Measurements from ENCODE around the gene CCDC28A. TPM values are rescaled to one million over a fixed set of nuclear protein-coding genes. Genes with fewer than 3 reads are reported as not detected.

The CCDC28A gene
- total RNA-seq (2012; rRNA removed): 6.8 and 8.9 TPM in 2 replicates
- 6.4 and 8.0 TPM in 2 replicates for polyA plus RNA-seq (2012; rRNA removed)
- polyA plus RNA-seq (2012; cell fraction: cytosol; rRNA removed): 2.1 and 3.1 TPM in 2 replicates
- 0.92 and 7.8 TPM in 2 replicates for polyA plus RNA-seq (2012; cell fraction: nucleus; rRNA removed; ENCODE audit: low replicate concordance)
- Bru-seq, nascent RNA: percentile 57 among the genes with signal in this experiment
- BruChase-seq, experiment 1, labeled RNA remaining after a 6-hour chase: percentile 63 among the genes with signal in this experiment
- BruChase-seq, experiment 2, labeled RNA remaining after a 2-hour chase: percentile 61 among the genes with signal in this experiment
- long read RNA-seq, transcript CCDC28A-202 (6 exons, 1,505 nt): major isoform, 9 of 12 reads
- long read RNA-seq, partial matches to known transcripts: 0 of 12 reads
- long read RNA-seq, other reads (novel, unspliced or antisense): 3 of 12 reads

- Histone ChIP-seq H4K20me1 (ENCODE audit: insufficient read depth, low read length) (no peaks in the 10 kb centered on the region), H3K36me3 (ENCODE audit: control insufficient read depth, insufficient read depth, low read length) (no peaks in the 10 kb centered on the region), H3K56ac (ENCODE audit: extremely low read depth, insufficient read depth, low read length) (peak within 1 kb of the TSS; percentile 98), H2AK9ac (replicated peaks; ENCODE audit: low read depth, low read length, poor library complexity) (peak within 1 kb of the TSS; percentile 91), H3K4me3 (ENCODE audit: insufficient read depth, low read depth, low read length) (peak within 1 kb of the TSS; percentile 85), H2BK15ac (ENCODE audit: low read depth, low read length) (peak within 1 kb of the TSS; percentile 100; the same call in 2 of the 3 replicates), H3K4me1 (ENCODE audit: control insufficient read depth, insufficient read depth, low read length) (no peaks in the 10 kb centered on the region), H2AFZ (replicated peaks; ENCODE audit: low read length, poor library complexity) (peak within 1 kb of the TSS; percentile 99), H3K18ac (ENCODE audit: low read depth, low read length) (peak within 1 kb of the TSS; percentile 100), H4K5ac (ENCODE audit: low read depth, low read length) (peak within 1 kb of the TSS; percentile 99), H3K9ac (ENCODE audit: low read depth, low read length) (peak within 1 kb of the TSS; percentile 98), H3K23ac (ENCODE audit: low read depth, low read length) (peak within 1 kb of the TSS; percentile 100), H2BK120ac (ENCODE audit: low read depth, low read length) (peak within 1 kb of the TSS; percentile 100), H4K91ac (ENCODE audit: insufficient read depth, low read depth, low read length) (peak within 1 kb of the TSS; percentile 100), H2BK5ac (ENCODE audit: low read depth, low read length, poor library complexity, severe bottlenecking) (peak within 1 kb of the TSS; percentile 99), H3K4ac (ENCODE audit: low read depth, low read length) (peak within 1 kb of the TSS; percentile 100), H4K8ac (ENCODE audit: low read depth in 2 of 2, low read length in 2 of 2) (peak within 1 kb of the TSS; percentile 95 to 100), H3K79me1 (ENCODE audit: low read depth in 1 of 2, low read length in 2 of 2) (peaks cover 8 to 16% of the 10 kb centered on the region in 2 experiments; a peak in 3 of 4 replicates), H3K27ac (ENCODE audit: insufficient read depth, low read length) (peak within 1 kb of the TSS; percentile 98), H2BK20ac (ENCODE audit: low read depth, low read length) (peak within 1 kb of the TSS; percentile 99), H3K9me1 (ENCODE audit: insufficient read depth, low read length) (no peaks in the 10 kb centered on the region), H3K27me3 (ENCODE audit: control insufficient read depth, insufficient read depth, low read length) (no peaks in the 10 kb centered on the region), H3K14ac (replicated peaks; ENCODE audit: low read depth, low read length) (peak within 1 kb of the TSS; percentile 100), H3K9me3 (ENCODE audit: control insufficient read depth, insufficient read depth, low read length) (no peaks in the 10 kb centered on the region), H2AK5ac (ENCODE audit: low read depth, low read length) (peak within 1 kb of the TSS; percentile 72; the same call in 1 of the 2 replicates), H3K4me2 (ENCODE audit: low read depth, low read length) (peak within 1 kb of the TSS; percentile 76)
- ChIA-PET CTCF (no interaction called here), POLR2A (ENCODE audit: unreplicated experiment) (no interaction called here)
- dilution Hi-C loops (cut with HindIII; ENCODE audit: low sequenced_read_pairs, unreplicated experiment) (no loop called here), intact Hi-C loops (cut with micrococcal nuclease) (no loop called here), in situ Hi-C loops (cut with MboI; ENCODE audit: low sequenced_read_pairs) (loop anchor here (5.0 kb wide), 1 partner anchor 181 kb away; no protein-coding TSS in a partner anchor)
- DNase-seq: peak; percentile 94
- ATAC-seq (ENCODE audit: low read depth): peak; percentile 95
- no TSS peak for BruUV-seq (replicated peaks)
- WGBS, 2 experiments (ENCODE audit: extremely low coverage in 2 of 2, insufficient read length in 1 of 2): 0% methylated on average over 7 of the region's 47 CpGs; no CpG with 5 or more reads in 1 of the 2 experiments
- TF ChIP-seq CHD1 (IDR thresholded peaks at IDR 0.05; ENCODE audit: low read depth, low read length) (no peak), RAD21 (IDR thresholded peaks at IDR 0.05; ENCODE audit: low read length) (0 out of 2 replicates have a peak, but pooled peaks have one; percentile 10), ELK1 (IDR thresholded peaks at IDR 0.05; ENCODE audit: borderline replicate concordance, low read depth, low read length) (no peak), MXI1 (IDR thresholded peaks at IDR 0.05; ENCODE audit: borderline replicate concordance, low read depth, low read length) (peak; percentile 77), MAFK (IDR thresholded peaks at IDR 0.05; ENCODE audit: low read depth, low read length) (no peak), USF2 (IDR thresholded peaks at IDR 0.05; ENCODE audit: low read depth, low read length) (no peak), BHLHE40 (IDR thresholded peaks at IDR 0.05; ENCODE audit: low read depth, low read length) (no peak), POLR2A (IDR thresholded peaks at IDR 0.05; ENCODE audit: low read depth, low read length) (peak; percentile 77), MAZ (IDR thresholded peaks at IDR 0.05; ENCODE audit: borderline replicate concordance, low read depth, low read length) (peak; percentile 68; the same call in 1 of the 2 replicates), CTCF (conservative IDR thresholded peaks at IDR 0.05; ENCODE audit: low read depth, low read length) (no peak), RCOR1 (IDR thresholded peaks at IDR 0.05; ENCODE audit: insufficient replicate concordance, low read length) (no peak)
These were observed at the start of gene CCDC28A for GRCh38 chr6:138773177-138774091. Gene CCDC28A, plus strand, starts transcription at chr6:138773769. Its CDS starts 2,352 bp downstream, at chr6:138776121.
